GM12875 (cell line): Measurements from ENCODE around the gene C1orf53.

Source experiments
- H3K4me3 ChIP-seq: one replicate; pipeline ENCODE4 v1.5.1; 2011; ENCODE audit warnings: low read depth, low read length, control low read depth
- TF ChIP-seq, protein P1 (sequence below): IDR thresholded peaks from 2 replicates; pipeline ENCODE4 v1.5.1; 2011; ENCODE audit warnings: low read depth, mild to moderate bottlenecking, control low read depth, inconsistent platforms, low read length, moderate library complexity, borderline replicate concordance; ENCODE audit not compliant: insufficient read depth

C1orf53 gene

DNA sequence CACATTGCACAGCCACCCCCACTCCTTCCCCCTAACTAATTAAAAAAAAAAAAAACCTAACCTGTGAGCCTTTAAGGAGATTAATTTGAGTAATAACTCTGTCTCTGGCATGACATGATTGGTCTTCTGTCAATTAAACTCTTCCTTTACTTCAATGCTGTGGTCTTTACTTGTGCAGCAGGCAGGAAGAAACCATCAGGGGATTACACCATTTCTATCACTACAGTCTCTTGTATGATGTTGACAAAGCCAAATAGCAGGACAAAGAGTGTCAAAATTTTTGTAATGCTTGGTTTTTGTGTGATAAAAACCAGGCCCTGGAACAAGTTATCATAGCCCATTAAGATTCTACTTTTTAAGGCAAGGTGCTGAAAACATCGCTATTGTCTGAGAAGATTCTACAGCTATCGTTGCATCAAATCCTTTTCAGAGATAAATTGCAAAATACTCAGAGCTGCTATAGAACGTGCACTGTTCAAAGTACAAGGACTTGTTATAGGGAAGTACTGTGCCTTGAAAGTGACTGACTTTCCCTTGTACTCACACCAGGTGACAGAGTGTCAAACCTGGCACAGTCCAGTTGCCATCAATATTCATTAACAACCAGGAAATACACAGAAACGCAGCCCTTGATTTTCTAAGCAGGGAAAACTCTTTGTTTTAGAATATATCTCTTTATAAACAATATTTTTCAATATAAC lies 52.4 kb downstream of the C1orf53 start:
- no peak overlapping the region for H3K4me3 ChIP-seq
- TF ChIP-seq, protein P1, sequence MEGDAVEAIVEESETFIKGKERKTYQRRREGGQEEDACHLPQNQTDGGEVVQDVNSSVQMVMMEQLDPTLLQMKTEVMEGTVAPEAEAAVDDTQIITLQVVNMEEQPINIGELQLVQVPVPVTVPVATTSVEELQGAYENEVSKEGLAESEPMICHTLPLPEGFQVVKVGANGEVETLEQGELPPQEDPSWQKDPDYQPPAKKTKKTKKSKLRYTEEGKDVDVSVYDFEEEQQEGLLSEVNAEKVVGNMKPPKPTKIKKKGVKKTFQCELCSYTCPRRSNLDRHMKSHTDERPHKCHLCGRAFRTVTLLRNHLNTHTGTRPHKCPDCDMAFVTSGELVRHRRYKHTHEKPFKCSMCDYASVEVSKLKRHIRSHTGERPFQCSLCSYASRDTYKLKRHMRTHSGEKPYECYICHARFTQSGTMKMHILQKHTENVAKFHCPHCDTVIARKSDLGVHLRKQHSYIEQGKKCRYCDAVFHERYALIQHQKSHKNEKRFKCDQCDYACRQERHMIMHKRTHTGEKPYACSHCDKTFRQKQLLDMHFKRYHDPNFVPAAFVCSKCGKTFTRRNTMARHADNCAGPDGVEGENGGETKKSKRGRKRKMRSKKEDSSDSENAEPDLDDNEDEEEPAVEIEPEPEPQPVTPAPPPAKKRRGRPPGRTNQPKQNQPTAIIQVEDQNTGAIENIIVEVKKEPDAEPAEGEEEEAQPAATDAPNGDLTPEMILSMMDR: no peak

DNA sequence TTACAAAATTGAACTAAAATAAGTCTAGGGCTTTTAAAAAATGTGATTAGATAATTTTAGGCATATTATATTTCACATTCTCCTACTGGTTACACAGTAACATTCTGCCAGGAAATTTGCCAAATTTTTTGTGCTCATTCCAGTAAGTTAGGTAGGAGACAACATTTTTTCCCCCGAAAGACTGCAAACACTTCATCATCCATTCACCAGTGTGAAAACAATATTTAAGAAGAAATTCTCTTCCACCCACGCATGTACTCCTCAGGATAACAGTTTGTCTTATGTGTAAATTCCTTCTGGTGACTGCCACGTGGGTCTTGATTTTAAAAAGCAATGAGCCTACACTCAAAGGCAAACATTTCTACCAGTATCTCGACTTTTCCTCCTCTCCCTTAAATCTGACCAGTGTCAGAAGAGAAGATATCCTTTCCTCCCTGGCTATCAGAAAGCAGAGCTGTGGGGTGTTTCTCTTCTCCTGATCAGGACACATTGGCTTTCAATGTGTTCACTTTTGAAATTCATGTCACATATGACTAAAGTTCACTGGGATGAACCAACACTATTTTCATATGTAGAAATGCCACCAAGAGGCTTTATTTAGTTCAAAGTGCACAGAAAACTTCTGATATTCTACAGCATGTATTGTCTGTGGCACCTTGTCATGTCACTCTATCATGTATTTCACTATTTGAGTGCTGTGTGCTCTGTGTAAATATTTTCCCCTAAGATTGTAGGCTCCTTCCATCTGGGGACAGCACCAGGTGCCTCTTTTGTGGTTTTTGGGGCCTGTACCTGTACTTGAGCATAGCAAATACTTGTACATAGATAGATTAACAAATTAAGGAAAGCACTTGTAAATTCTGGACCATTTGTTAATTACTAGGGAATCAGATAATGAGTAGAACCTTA lies 53.3 kb downstream of the C1orf53 start:
- TF ChIP-seq, protein P1: no peak

More for the DNA sequence above, 53.3 kb downstream of the C1orf53 start:
- no peak overlapping the region for H3K4me3 ChIP-seq
